Lower leg skin (tissue), 3 donors: ENCODE measurements around the gene SESN1.

Source experiments
- CTCF ChIP-seq, 3 donors: fragments of 450-650 bp; IDR thresholded peaks; one replicate each; pipeline ENCODE4 v1.5.1; 2016; ENCODE audit warnings: antibody characterized with exemption in 3 of 3, mild to moderate bottlenecking in 3 of 3, moderate library complexity in 2 of 3
- POLR2A ChIP-seq, 2 donors: fragments of 450-650 bp; IDR thresholded peaks; one replicate each; pipeline ENCODE4 v1.6.1; 2016 to 2017; ENCODE audit warnings: antibody characterized with exemption in 2 of 2, mild to moderate bottlenecking in 1 of 2, moderate library complexity in 1 of 2

GRCh38 chr6:108944707-108945680, 149.7 kb downstream of the SESN1 start:
- no peak for TF ChIP-seq CTCF (IDR thresholded peaks at IDR 0.05)
- no peak for TF ChIP-seq POLR2A (IDR thresholded peaks at IDR 0.05)
